Right atrium auricular region (tissue), 2 donors: ENCODE results near the gene TIAM1. TPM values are rescaled to one million over a fixed set of nuclear protein-coding genes. Genes with fewer than 3 reads are reported as not detected.

Source experiments
- DNase-seq: peaks from one replicate; pipeline ENCODE4 v3.0.0-alpha.2; 2019; ENCODE audit warnings: low spot score
- H3K27ac ChIP-seq, 2 donors: fragments of 200-600 bp; sonication (generic); 1 replicate in 1 of 2; 2 replicates in 1 of 2; pipeline ENCODE4 v1.5.1; 2016 to 2019
- H3K27me3 ChIP-seq, 2 donors: fragments of 200-600 bp; sonication (generic); one replicate each; pipeline versions ENCODE4 v1.5.1 to v1.6.0; 2017 to 2019
- H3K36me3 ChIP-seq: fragments of 200-600 bp; sonication (generic); one replicate; pipeline ENCODE4 v1.5.1; 2016
- H3K4me1 ChIP-seq, 2 donors: fragments of 200-600 bp; sonication (generic); one replicate each; pipeline versions ENCODE4 v1.5.1 to v1.6.0; 2017 to 2019
- H3K4me3 ChIP-seq, 2 donors: fragments of 200-600 bp; sonication (generic); 1 replicate in 1 of 2; 2 replicates in 1 of 2; pipeline ENCODE4 v1.5.1; 2017 to 2019; ENCODE audit warnings: mild to moderate bottlenecking in 1 of 2, moderate library complexity in 1 of 2
- H3K9me3 ChIP-seq, 2 donors: fragments of 200-600 bp; sonication (generic); one replicate each; pipeline ENCODE4 v1.5.1; 2019
- total RNA-seq, 2 donors: library from RNA; depleted of rRNA; stranded (reverse); fragments of >200 nt; gene quantifications; one replicate each; pipeline ENCODE4 v1.1.0, GENCODE V29; 2016
- TF ChIP-seq, protein P1 (sequence below), 2 donors: fragments of 200-600 bp; sonication (generic); IDR thresholded peaks; one replicate each; pipeline ENCODE4 v1.5.1; 2019; ENCODE audit warnings: antibody characterized with exemption in 2 of 2

TIAM1 gene
- total RNA-seq, 2 donors from 2014 or later = 2.5 to 4.1 TPM

DNA sequence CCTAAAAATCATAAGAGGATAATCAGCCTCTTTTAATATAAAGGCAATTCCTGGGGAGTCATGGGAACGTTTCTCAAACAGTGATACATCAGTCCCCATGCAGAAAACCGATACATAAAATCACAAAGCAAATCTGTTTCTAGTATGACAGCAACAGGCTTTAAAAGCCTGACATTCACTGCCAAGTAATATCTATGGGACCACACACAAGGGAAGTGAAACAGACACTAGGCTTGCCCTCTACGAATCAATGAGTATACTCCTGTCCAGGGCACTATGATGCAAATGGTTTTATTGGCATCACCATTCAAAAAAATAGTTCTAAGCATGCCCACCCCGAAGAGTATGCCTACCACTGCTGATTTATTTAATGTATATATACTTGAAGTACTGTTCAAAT is 54.4 kb downstream of the TIAM1 start:
- H3K4me3 ChIP-seq = no peak overlapping the region
- H3K27ac ChIP-seq = no peak overlapping the region
- TF ChIP-seq, protein P1, sequence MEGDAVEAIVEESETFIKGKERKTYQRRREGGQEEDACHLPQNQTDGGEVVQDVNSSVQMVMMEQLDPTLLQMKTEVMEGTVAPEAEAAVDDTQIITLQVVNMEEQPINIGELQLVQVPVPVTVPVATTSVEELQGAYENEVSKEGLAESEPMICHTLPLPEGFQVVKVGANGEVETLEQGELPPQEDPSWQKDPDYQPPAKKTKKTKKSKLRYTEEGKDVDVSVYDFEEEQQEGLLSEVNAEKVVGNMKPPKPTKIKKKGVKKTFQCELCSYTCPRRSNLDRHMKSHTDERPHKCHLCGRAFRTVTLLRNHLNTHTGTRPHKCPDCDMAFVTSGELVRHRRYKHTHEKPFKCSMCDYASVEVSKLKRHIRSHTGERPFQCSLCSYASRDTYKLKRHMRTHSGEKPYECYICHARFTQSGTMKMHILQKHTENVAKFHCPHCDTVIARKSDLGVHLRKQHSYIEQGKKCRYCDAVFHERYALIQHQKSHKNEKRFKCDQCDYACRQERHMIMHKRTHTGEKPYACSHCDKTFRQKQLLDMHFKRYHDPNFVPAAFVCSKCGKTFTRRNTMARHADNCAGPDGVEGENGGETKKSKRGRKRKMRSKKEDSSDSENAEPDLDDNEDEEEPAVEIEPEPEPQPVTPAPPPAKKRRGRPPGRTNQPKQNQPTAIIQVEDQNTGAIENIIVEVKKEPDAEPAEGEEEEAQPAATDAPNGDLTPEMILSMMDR (IDR thresholded peaks at IDR 0.05) = no peak
- peaks cover 0 to 8% of the 10 kb centered on the region in 2 donors for H3K9me3 ChIP-seq
- DNase-seq = no peak
- no peaks in the 10 kb centered on the region for H3K4me1 ChIP-seq
- no peaks in the 10 kb centered on the region for H3K36me3 ChIP-seq
- H3K27me3 ChIP-seq = no peaks in the 10 kb centered on the region

- Histone ChIP-seq H3K4me3 (no peak overlapping the region), H3K9me3 (peaks cover 0 to 8% of the 10 kb centered on the region in 2 donors), H3K27ac (no peak overlapping the region), H3K36me3 (no peaks in the 10 kb centered on the region), H3K4me1 (peaks cover 0 to 1% of the 10 kb centered on the region in 2 donors), H3K27me3 (no peaks in the 10 kb centered on the region)
- TF ChIP-seq, protein P1 (IDR thresholded peaks at IDR 0.05) = no peak
- no peak for DNase-seq
Observed at GRCh38 chr21:31288191-31288590, 55.9 kb downstream of the TIAM1 start.

GRCh38 chr21:31287201-31287600 is 56.9 kb downstream of the TIAM1 start:
- TF ChIP-seq, protein P1 (IDR thresholded peaks at IDR 0.05) = no peak
- DNase-seq = no peak

DNA sequence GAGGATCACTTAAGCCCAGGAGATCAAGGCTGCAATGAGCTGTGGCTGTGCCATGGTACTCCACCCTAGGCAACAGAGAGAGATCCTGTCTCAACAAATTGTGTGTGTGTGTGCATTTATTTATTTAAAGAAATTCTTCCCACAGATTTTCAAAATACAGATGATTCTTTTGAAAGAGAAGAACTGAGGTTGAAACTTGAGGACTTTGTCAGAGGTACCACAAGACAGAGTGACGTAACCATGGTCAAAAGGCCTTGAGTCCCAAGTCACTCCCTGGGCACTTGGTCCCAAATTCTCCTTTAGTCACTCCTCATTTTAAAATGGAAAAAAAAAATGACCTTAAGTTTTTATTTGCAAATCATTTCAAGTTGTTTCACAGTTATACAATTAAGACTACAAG is 57.4 kb downstream of the TIAM1 start:
- no peak overlapping the region for H3K27ac ChIP-seq
- peaks cover 0 to 13% of the 10 kb centered on the region in 2 donors for H3K4me1 ChIP-seq
- TF ChIP-seq, protein P1 (IDR thresholded peaks at IDR 0.05) = no peak
- H3K9me3 ChIP-seq = peaks cover 0 to 8% of the 10 kb centered on the region in 2 donors
- no peaks in the 10 kb centered on the region for H3K36me3 ChIP-seq
- DNase-seq = no peak
- no peak overlapping the region for H3K4me3 ChIP-seq
- no peaks in the 10 kb centered on the region for H3K27me3 ChIP-seq

More at GRCh38 chr21:31287201-31287600, 56.9 kb downstream of the TIAM1 start:
- Histone ChIP-seq H3K27ac (no peak overlapping the region), H3K4me3 (no peak overlapping the region), H3K4me1 (peaks cover 0 to 11% of the 10 kb centered on the region in 2 donors), H3K36me3 (no peaks in the 10 kb centered on the region), H3K27me3 (no peaks in the 10 kb centered on the region), H3K9me3 (peaks cover 0 to 8% of the 10 kb centered on the region in 2 donors)

- no peak overlapping the region for H3K27ac ChIP-seq
- no peaks in the 10 kb centered on the region for H3K27me3 ChIP-seq
- TF ChIP-seq, protein P1 (IDR thresholded peaks at IDR 0.05) = no peak
- H3K9me3 ChIP-seq = peaks cover 0 to 8% of the 10 kb centered on the region in 2 donors
- no peak for DNase-seq
- H3K4me3 ChIP-seq = no peak overlapping the region
- H3K36me3 ChIP-seq = no peaks in the 10 kb centered on the region
- H3K4me1 ChIP-seq = peaks cover 0 to 13% of the 10 kb centered on the region in 2 donors
Observed at GRCh38 chr21:31284797-31285397, 59.2 kb downstream of the TIAM1 start.

- Histone ChIP-seq H3K9me3 (peaks cover 0 to 5% of the 10 kb centered on the region in 2 donors), H3K27ac (no peak overlapping the region), H3K27me3 (no peaks in the 10 kb centered on the region), H3K36me3 (no peaks in the 10 kb centered on the region), H3K4me1 (peaks cover 0 to 13% of the 10 kb centered on the region in 2 donors), H3K4me3 (no peak overlapping the region)
- DNase-seq = no peak
- TF ChIP-seq, protein P1 (IDR thresholded peaks at IDR 0.05) = no peak
Observed at GRCh38 chr21:31283025-31283424, 61.0 kb downstream of the TIAM1 start.
